HepG2 (cell line): ENCODE measurements around the gene SLC25A19. TPM values are rescaled to one million over a fixed set of nuclear protein-coding genes. Genes with fewer than 3 reads are reported as not detected.

Source experiments
- NCOA5 ChIP-seq: sonication (generic); formaldehyde crosslinking; IDR thresholded peaks from 2 replicates; pipeline ENCODE4 v1.4.0; 2020; ENCODE audit warnings: missing genetic modification reagents
- NONO ChIP-seq, 2 experiments: fragments of 450-650 bp in 1 of 2; sonication (generic) in 1 of 2; formaldehyde crosslinking in 1 of 2; IDR thresholded peaks in 1 of 2; conservative IDR thresholded peaks in 1 of 2; 2 replicates each; pipeline versions ENCODE4 v1.6.1 to v1.8.0; 2017 to 2022; ENCODE audit warnings: mild to moderate bottlenecking in 1 of 2, missing genetic modification reagents in 1 of 2, moderate library complexity in 1 of 2
- RAD21 ChIP-seq: fragments of 450-650 bp; formaldehyde crosslinking; IDR thresholded peaks from 2 replicates; pipeline ENCODE4 v1.5.0; 2020; ENCODE audit warnings: mild to moderate bottlenecking
- SMYD3 ChIP-seq: sonication (generic); formaldehyde crosslinking; IDR thresholded peaks from 2 replicates; pipeline ENCODE4 v1.8.1; 2023; ENCODE audit warnings: mild to moderate bottlenecking, missing genetic modification reagents
- SOX5 ChIP-seq: IDR thresholded peaks from 2 replicates; pipeline ENCODE4 v1.6.1; 2016; ENCODE audit warnings: borderline replicate concordance
- TFAP4 ChIP-seq: sonication (generic); IDR thresholded peaks from 2 replicates; pipeline ENCODE4 v1.6.1; 2016; ENCODE audit warnings: low read depth, borderline replicate concordance
- UBTF ChIP-seq: sonication (generic); formaldehyde crosslinking; IDR thresholded peaks from 2 replicates; pipeline ENCODE4 v1.4.0; 2020; ENCODE audit warnings: mild to moderate bottlenecking, missing genetic modification reagents
- ZFP82 ChIP-seq: sonication (generic); formaldehyde crosslinking; IDR thresholded peaks from 2 replicates; pipeline ENCODE4 v1.5.1; 2020; ENCODE audit warnings: mild to moderate bottlenecking, missing genetic modification reagents, borderline replicate concordance
- ZNF138 ChIP-seq: sonication (generic); formaldehyde crosslinking; IDR thresholded peaks from 2 replicates; pipeline ENCODE4 v1.5.0; 2020; ENCODE audit warnings: mild to moderate bottlenecking, low read depth, missing genetic modification reagents
- ZNF652 ChIP-seq: IDR thresholded peaks from 2 replicates; pipeline ENCODE4 v1.6.1; 2016; ENCODE audit warnings: low read depth, borderline replicate concordance
- polyA plus RNA-seq, 8 experiments: library from polyadenylated mRNA; depleted of rRNA in 3 of 8; stranded (reverse) in 7 of 8; unstranded in 1 of 8; fragments of >200 nt; fragmentation: Illumina TruSeq in 4 of 8; extraction: Trizol in 4 of 8; gene quantifications; 2 replicates each; pipeline versions ENCODE4 v1.2.1 to v1.2.3, GENCODE V29; 2011 to 2016; ENCODE audit warnings: low read depth in 4 of 8, missing spikeins in 1 of 8, mixed read lengths in 1 of 8; ENCODE audit not compliant: insufficient read depth in 1 of 8
- total RNA-seq, 5 experiments: library from RNA; depleted of rRNA; stranded (reverse); fragments of >200 nt; fragmentation: Illumina TruSeq; extraction: Trizol; gene quantifications; 2 replicates each; pipeline ENCODE4 v1.2.3, GENCODE V29; 2016; ENCODE audit warnings: low read depth in 1 of 5
- TF ChIP-seq, protein P1 (sequence below): sonication (generic); formaldehyde crosslinking; IDR thresholded peaks from 2 replicates; pipeline ENCODE4 v1.8.0; 2022; ENCODE audit warnings: missing genetic modification reagents, mild to moderate bottlenecking, borderline replicate concordance
- TF ChIP-seq, protein P2 (sequence below): IDR thresholded peaks from 2 replicates; pipeline ENCODE4 v1.6.1; 2016; ENCODE audit warnings: low read depth, borderline replicate concordance
- TF ChIP-seq, protein P3 (sequence below): sonication (generic); formaldehyde crosslinking; IDR thresholded peaks from 2 replicates; pipeline ENCODE4 v1.4.0; 2020; ENCODE audit warnings: mild to moderate bottlenecking, missing genetic modification reagents

The SLC25A19 gene
- total and polyA plus RNA-seq, 2 of the 13 experiments (the other 11 are each of a cell fraction or from before 2014, with no cell fraction given): 24.4 to 41.4 TPM

DNA sequence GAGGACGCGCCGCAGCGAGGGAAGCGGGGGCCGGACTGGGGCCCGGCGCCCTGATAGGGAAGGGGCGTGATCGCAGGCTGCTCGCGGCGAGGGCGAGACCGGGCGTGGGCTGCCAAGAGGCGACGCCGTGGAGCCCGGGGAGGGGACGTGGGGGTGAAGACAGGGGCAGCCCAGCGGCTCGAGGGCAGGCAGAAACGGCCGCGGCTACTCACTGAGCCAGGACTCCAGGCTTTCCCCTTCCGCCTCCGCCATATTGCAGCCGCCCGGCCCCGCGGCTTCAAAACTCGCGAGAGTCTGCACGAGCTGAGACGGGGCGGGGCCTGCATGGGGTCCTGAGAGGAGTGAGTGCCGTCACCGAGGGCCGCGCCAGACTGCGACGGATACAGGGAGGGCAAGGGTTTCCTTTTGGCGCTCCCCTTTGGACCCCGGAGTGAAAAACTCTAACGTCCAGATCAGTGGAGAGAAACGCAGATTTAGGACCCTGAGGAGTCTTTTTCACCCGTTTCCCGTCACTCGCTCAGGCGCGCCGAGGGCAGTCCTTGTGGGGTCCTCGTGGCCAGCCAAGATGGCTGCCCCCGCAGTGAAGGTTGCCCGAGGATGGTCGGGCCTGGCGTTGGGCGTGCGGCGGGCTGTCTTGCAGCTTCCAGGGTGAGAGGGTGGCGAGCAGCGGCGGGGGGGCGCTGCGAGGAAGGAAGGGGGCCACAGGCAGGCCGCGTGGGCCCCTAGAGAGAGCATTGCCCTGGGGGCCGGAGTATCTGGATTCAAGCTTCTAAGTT is 27.7 kb downstream of the SLC25A19 start, which contains the start of the genes GGA3 and MRPS7 (continued):
- TF ChIP-seq, protein P1, sequence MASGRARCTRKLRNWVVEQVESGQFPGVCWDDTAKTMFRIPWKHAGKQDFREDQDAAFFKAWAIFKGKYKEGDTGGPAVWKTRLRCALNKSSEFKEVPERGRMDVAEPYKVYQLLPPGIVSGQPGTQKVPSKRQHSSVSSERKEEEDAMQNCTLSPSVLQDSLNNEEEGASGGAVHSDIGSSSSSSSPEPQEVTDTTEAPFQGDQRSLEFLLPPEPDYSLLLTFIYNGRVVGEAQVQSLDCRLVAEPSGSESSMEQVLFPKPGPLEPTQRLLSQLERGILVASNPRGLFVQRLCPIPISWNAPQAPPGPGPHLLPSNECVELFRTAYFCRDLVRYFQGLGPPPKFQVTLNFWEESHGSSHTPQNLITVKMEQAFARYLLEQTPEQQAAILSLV: peak; percentile 87
- TF ChIP-seq ZNF138 (CRISPR knock-in tag) (peak; percentile 75; the same call in 1 of the 2 replicates), SOX5 (CRISPR knock-in tag) (peak; percentile 40; the same call in 1 of the 2 replicates), RAD21 (no peak; the same call in 1 of the 2 replicates), TFAP4 (0 out of 2 replicates have a peak, but pooled peaks have one; percentile 53), UBTF (CRISPR knock-in tag) (peak; percentile 78), SMYD3 (CRISPR knock-in tag) (peak; percentile 95), ZFP82 (CRISPR knock-in tag) (no peak), ZNF652 (peak; percentile 32; the same call in 1 of the 2 replicates), NCOA5 (CRISPR knock-in tag) (peak; percentile 58; the same call in 1 of the 2 replicates), NONO (IDR thresholded peaks at IDR 0.05) (no peak), NONO (CRISPR knock-in tag; conservative IDR thresholded peaks at IDR 0.05) (peak; percentile 82)
- TF ChIP-seq, protein P2, sequence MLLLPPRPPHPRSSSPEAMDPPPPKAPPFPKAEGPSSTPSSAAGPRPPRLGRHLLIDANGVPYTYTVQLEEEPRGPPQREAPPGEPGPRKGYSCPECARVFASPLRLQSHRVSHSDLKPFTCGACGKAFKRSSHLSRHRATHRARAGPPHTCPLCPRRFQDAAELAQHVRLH (CRISPR knock-in tag): peak; percentile 71
- TF ChIP-seq, protein P3, sequence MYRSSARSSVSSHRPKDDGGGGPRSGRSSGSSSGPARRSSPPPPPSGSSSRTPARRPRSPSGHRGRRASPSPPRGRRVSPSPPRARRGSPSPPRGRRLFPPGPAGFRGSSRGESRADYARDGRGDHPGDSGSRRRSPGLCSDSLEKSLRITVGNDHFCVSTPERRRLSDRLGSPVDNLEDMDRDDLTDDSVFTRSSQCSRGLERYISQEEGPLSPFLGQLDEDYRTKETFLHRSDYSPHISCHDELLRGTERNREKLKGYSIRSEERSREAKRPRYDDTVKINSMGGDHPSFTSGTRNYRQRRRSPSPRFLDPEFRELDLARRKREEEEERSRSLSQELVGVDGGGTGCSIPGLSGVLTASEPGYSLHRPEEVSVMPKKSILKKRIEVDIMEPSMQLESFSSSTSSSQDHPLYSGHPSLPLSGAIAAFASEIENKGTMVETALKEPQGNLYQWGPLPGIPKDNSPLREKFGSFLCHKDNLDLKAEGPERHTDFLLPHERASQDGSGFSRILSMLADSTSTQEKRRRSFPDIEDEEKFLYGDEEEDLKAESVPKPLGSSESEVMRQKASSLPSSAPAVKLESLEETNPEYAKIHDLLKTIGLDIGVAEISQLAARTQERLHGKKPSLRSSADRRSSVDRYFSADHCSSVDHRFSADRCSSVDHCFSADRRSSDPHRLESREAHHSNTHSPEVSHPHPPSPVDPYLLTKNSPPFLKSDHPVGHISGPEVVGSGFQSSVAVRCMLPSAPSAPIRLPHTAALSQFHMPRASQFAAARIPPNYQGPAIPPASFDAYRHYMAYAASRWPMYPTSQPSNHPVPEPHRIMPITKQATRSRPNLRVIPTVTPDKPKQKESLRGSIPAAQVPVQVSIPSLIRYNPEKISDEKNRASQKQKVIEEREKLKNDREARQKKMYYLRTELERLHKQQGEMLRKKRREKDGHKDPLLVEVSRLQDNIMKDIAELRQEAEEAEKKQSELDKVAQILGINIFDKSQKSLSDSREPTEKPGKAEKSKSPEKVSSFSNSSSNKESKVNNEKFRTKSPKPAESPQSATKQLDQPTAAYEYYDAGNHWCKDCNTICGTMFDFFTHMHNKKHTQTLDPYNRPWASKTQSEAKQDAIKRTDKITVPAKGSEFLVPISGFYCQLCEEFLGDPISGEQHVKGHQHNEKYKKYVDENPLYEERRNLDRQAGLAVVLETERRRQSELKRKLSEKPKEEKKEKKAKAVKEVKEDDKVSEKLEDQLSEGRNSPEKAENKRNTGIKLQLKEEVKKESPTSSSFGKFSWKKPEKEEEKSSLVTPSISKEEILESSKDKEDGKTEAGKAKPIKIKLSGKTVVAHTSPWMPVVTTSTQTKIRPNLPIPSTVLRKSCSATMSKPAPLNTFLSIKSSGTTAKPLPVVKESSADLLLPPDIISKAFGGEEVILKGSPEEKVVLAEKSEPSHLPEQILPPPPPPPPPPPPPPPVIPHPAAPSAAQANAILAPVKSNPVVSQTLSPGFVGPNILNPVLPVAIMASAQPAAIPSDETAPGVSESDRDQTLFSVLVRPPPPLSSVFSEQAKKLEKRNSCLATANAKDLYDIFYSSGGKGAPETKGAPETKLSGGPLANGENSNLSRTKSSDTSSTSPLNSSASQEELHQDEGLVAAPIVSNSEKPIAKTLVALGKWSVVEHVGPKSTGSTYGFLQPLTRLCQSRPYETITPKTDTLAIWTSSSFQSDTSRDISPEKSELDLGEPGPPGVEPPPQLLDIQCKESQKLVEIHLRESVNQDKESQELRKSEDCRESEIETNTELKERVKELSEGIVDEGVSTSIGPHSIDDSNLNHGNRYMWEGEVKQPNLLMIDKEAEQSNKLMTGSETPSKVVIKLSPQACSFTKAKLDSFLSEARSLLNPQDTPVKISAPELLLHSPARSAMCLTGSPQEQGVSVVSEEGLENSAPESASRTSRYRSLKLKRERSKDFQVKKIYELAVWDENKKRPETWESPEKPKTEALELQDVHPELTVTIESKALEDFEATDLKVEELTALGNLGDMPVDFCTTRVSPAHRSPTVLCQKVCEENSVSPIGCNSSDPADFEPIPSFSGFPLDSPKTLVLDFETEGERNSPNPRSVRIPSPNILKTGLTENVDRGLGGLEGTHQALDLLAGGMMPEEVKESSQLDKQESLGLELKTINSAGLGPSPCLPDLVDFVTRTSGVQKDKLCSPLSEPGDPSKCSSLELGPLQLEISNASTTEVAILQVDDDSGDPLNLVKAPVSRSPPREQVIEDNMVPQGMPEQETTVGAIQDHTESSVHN (CRISPR knock-in tag): peak; percentile 38; the same call in 1 of the 2 replicates
